K562 (cell line): Measurements from ENCODE around the gene IFNG-AS1. TPM values are rescaled to one million over a fixed set of nuclear protein-coding genes. Genes with fewer than 3 reads are reported as not detected.

Source experiments
- ATAC-seq: fragments of 200-7000 bp; cut with Tn5 transposase; 3 replicates; pipeline ENCODE4 v1.9.1; 2020; ENCODE audit warnings: moderate library complexity
- BruUV-seq: library from RNA; stranded (reverse); fragments of 400-500 nt; replicated peaks from 2 replicates; lab custom pipeline; 2021; lab: Mats Ljungman, UMichigan
- CTCF ChIA-PET: fragments of 300-600 bp; formaldehyde crosslinking; extraction: SDS; loops from one replicate; lab custom pipeline; 2021; ENCODE audit warnings: low intra/inter-chr PET ratio; lab: Yijun Ruan, JAX
- POLR2A ChIA-PET: fragments of 300-600, 350-650 bp; sonication (Branson Sonifier 250); formaldehyde crosslinking; extraction: SDS; loops from one replicate; lab custom pipeline; 2021; ENCODE audit warnings: antibody characterized with exemption, inconsistent platforms; lab: Yijun Ruan, JAX
- DNase-seq, 4 experiments: peaks; one replicate each; pipeline versions ENCODE4 v3.0.0 to v3.0.0-alpha.2; 2011 to 2018; ENCODE audit warnings: low spot score in 3 of 4, mixed read lengths in 3 of 4; ENCODE audit errors: extremely low read depth in 1 of 4
- FAIRE-seq: peaks from 2 replicates; lab custom pipeline; 2011; peaks lifted over from hg19 to GRCh38; lab: Jason Lieb, UNC
- H2AFZ ChIP-seq: 2 replicates; pipeline ENCODE4 v1.6.0; 2011; ENCODE audit warnings: low read depth, low read length, control low read depth, inconsistent platforms
- H3K27ac ChIP-seq: fragments of 200-600 bp; 3 replicates; pipeline ENCODE4 v1.8.0; 2011; ENCODE audit warnings: low read depth, mild to moderate bottlenecking, control low read depth, inconsistent platforms, low read length, moderate library complexity, mixed read lengths; ENCODE audit errors: extremely low read depth
- H3K27me3 ChIP-seq, 2 experiments: fragments of 300-600 bp in 1 of 2; 2 replicates in 1 of 2; 3 replicates in 1 of 2; pipeline versions ENCODE4 v1.6.0 to v1.8.0; 2011; ENCODE audit warnings: inconsistent platforms in 2 of 2, low read length in 2 of 2, mild to moderate bottlenecking in 1 of 2, mixed read lengths in 1 of 2, moderate library complexity in 1 of 2; ENCODE audit not compliant: control insufficient read depth in 2 of 2, insufficient read depth in 2 of 2
- H3K36me3 ChIP-seq: fragments of 300-600 bp; 3 replicates; pipeline ENCODE4 v1.8.0; 2011; ENCODE audit warnings: mild to moderate bottlenecking, low read length, inconsistent platforms; ENCODE audit not compliant: control insufficient read depth, insufficient read depth
- H3K4me1 ChIP-seq, 2 experiments: fragments of 200-600 bp in 1 of 2; replicated peaks in 1 of 2; 2 replicates in 1 of 2; 3 replicates in 1 of 2; pipeline versions ENCODE4 v1.5.1 to v1.8.0; 2011; ENCODE audit warnings: inconsistent platforms in 2 of 2, low read length in 2 of 2, mild to moderate bottlenecking in 1 of 2, mixed read lengths in 1 of 2, moderate library complexity in 1 of 2; ENCODE audit not compliant: control insufficient read depth in 2 of 2, insufficient read depth in 2 of 2
- H3K4me2 ChIP-seq: 2 replicates; pipeline ENCODE4 v1.6.1; 2011; ENCODE audit warnings: low read length, control low read depth, inconsistent platforms, mixed read lengths; ENCODE audit not compliant: insufficient read depth
- H3K4me3 ChIP-seq: fragments of 200-600 bp; sonication (generic), shearing (Covaris generic); 2 replicates; pipeline ENCODE4 v1.5.1; 2016; ENCODE audit warnings: control low read depth, inconsistent platforms
- H3K79me2 ChIP-seq: fragments of 200-600 bp; 3 replicates; pipeline ENCODE4 v1.8.0; 2011; ENCODE audit warnings: low read length, inconsistent platforms; ENCODE audit not compliant: control insufficient read depth, insufficient read depth
- H3K9ac ChIP-seq, 2 experiments: 2 replicates each; pipeline versions ENCODE4 v1.6.0 to v1.6.1; 2011; ENCODE audit warnings: low read depth in 2 of 2, low read length in 2 of 2, control low read depth in 1 of 2, inconsistent platforms in 1 of 2, mild to moderate bottlenecking in 1 of 2, mixed read lengths in 1 of 2; ENCODE audit not compliant: insufficient read depth in 1 of 2
- H3K9me1 ChIP-seq: one replicate; pipeline ENCODE4 v1.6.0; 2011; ENCODE audit warnings: inconsistent platforms, mild to moderate bottlenecking, low read length, moderate library complexity; ENCODE audit not compliant: control insufficient read depth, insufficient read depth
- H3K9me3 ChIP-seq: replicated peaks from 2 replicates; pipeline ENCODE4 v1.5.1; 2011; ENCODE audit warnings: low read depth, low read length, inconsistent platforms; ENCODE audit not compliant: control insufficient read depth, insufficient read depth
- H4K20me1 ChIP-seq: replicated peaks from 2 replicates; pipeline ENCODE4 v1.6.1; 2011; ENCODE audit warnings: low read length, inconsistent platforms, mixed read lengths; ENCODE audit not compliant: control insufficient read depth, insufficient read depth
- ADNP ChIP-seq: fragments of 200-800 bp; sonication (Bioruptor generic); IDR thresholded peaks from 2 replicates; pipeline ENCODE4 v1.6.1; 2016; ENCODE audit warnings: missing genetic modification characterization, missing compliant biosample characterization
- GABPB2 ChIP-seq: fragments of 250-450 bp; sonication (Bioruptor Pico); conservative IDR thresholded peaks from 2 replicates; pipeline ENCODE4 v1.5.1; 2021; ENCODE audit warnings: mild to moderate bottlenecking
- HBP1 ChIP-seq: fragments of 450-650 bp; formaldehyde crosslinking; IDR thresholded peaks from 2 replicates; pipeline ENCODE4 v1.4.0; 2022; ENCODE audit warnings: missing genetic modification characterization
- HIVEP1 ChIP-seq: fragments of 250-450 bp; sonication (Bioruptor Pico); IDR thresholded peaks from 2 replicates; pipeline ENCODE4 v1.4.0; 2020; ENCODE audit warnings: mild to moderate bottlenecking
- MCM3 ChIP-seq: fragments of 450-650 bp; IDR thresholded peaks from 2 replicates; pipeline ENCODE4 v1.6.1; 2016
- MECOM ChIP-seq: fragments of 250-450 bp; sonication (Bioruptor Pico); IDR thresholded peaks from 2 replicates; pipeline ENCODE4 v1.8.0; 2022; ENCODE audit warnings: inconsistent platforms
- NFXL1 ChIP-seq: fragments of 450-650 bp; formaldehyde crosslinking; IDR thresholded peaks from 2 replicates; pipeline ENCODE4 v1.4.0; 2021; ENCODE audit warnings: mild to moderate bottlenecking
- POU5F1 ChIP-seq: fragments of 150-350 bp; IDR thresholded peaks from 2 replicates; pipeline ENCODE4 v1.6.1; 2014; ENCODE audit warnings: borderline replicate concordance, low read length, low read depth, mild to moderate bottlenecking; ENCODE audit not compliant: partially characterized antibody
- SMAD3 ChIP-seq: fragments of 450-650 bp; formaldehyde crosslinking; conservative IDR thresholded peaks from 2 replicates; pipeline ENCODE4 v1.4.0; 2020; ENCODE audit warnings: mild to moderate bottlenecking
- THAP7 ChIP-seq: fragments of 250-450 bp; sonication (Bioruptor Pico); IDR thresholded peaks from 2 replicates; pipeline ENCODE4 v1.5.0; 2021
- TOE1 ChIP-seq, 2 experiments: fragments of 450-650 bp in 1 of 2; sonication (generic) in 1 of 2; formaldehyde crosslinking in 1 of 2; IDR thresholded peaks; 2 replicates each; pipeline versions ENCODE4 v1.7.1 to v1.8.0; 2016 to 2022; ENCODE audit warnings: borderline replicate concordance in 2 of 2, mild to moderate bottlenecking in 2 of 2, antibody characterized with exemption in 1 of 2, inconsistent platforms in 1 of 2, low read depth in 1 of 2, missing genetic modification reagents in 1 of 2, moderate library complexity in 1 of 2
- ZSCAN32 ChIP-seq: fragments of 450-650 bp; formaldehyde crosslinking; IDR thresholded peaks from 2 replicates; pipeline ENCODE4 v1.4.0; 2020; ENCODE audit warnings: mild to moderate bottlenecking, moderate library complexity
- in situ Hi-C: fragments of 300-500 bp; cut with MboI; formaldehyde crosslinking; loops from 4 replicates; pipeline ENCODE4 v1.15.0; 2018; ENCODE audit warnings: inconsistent platforms, mixed read lengths
- intact Hi-C: fragments of 100-400 bp; cut with micrococcal nuclease; formaldehyde crosslinking; loops from 2 replicates; pipeline ENCODE4 v1.14.2; 2022
- polyA plus RNA-seq, 8 experiments: library from polyadenylated mRNA; depleted of rRNA in 4 of 8; stranded (reverse) in 5 of 8; unstranded in 3 of 8; fragments of >200 nt; fragmentation: Nextera tagmentation in 2 of 8; fragmentation: Illumina TruSeq in 1 of 8; extraction: Ambion mirVana in 2 of 8; extraction: Trizol in 1 of 8; gene quantifications; 2 replicates each; pipeline versions ENCODE4 v1.2.1 to v1.2.3, GENCODE V29; 2011 to 2014; ENCODE audit warnings: inconsistent platforms in 1 of 8, missing spikeins in 1 of 8
- total RNA-seq, 7 experiments: library from RNA; depleted of rRNA in 6 of 7; stranded (reverse); fragments of >200 nt in 6 of 7; fragmentation: Illumina TruSeq in 2 of 7; extraction: Trizol in 2 of 7; gene quantifications; 2 replicates each; pipeline versions ENCODE4 v1.2.1 to v1.2.3, GENCODE V29; 2011 to 2021; ENCODE audit warnings: low replicate concordance in 1 of 7
- TF ChIP-seq, protein P1 (sequence below): sonication (generic); IDR thresholded peaks from 2 replicates; pipeline ENCODE4 v1.6.1; 2016
- TF ChIP-seq, protein P2 (sequence below): sonication (generic); formaldehyde crosslinking; IDR thresholded peaks from 2 replicates; pipeline ENCODE4 v1.8.0; 2022; ENCODE audit warnings: mild to moderate bottlenecking, missing genetic modification reagents
- TF ChIP-seq, protein P3 (sequence below): fragments of 250-450 bp; sonication (Bioruptor Pico); IDR thresholded peaks from 2 replicates; pipeline ENCODE4 v1.4.0; 2020; ENCODE audit warnings: borderline replicate concordance

IFNG-AS1 gene
- total and polyA plus RNA-seq, 9 of the 15 experiments (the other 6 are each of a cell fraction or from before 2014, with no cell fraction given), result not detected

DNA sequence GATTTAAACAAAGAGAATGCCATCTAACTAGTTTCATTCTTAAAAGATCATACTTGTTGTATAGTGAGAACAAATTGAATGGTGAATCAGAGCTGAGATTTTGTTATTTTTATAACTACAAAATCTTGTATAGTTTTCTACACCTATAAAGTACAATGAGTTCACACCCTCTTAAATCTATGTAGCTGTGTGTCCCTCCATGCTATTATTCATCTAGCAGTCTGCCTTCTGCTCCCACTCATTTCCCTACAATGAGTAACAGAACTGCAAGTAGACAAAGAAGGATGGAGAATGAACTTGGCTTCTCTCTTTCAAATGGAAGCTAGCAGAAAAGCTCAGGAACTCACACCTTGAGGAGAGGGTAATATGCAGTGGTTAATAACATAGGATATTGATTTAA lies 7.1 kb downstream of the IFNG-AS1 start (continued):
- TF ChIP-seq GABPB2 (CRISPR knock-in tag), result no peak
- no peak for TF ChIP-seq ZSCAN32
- TF ChIP-seq, protein P1, sequence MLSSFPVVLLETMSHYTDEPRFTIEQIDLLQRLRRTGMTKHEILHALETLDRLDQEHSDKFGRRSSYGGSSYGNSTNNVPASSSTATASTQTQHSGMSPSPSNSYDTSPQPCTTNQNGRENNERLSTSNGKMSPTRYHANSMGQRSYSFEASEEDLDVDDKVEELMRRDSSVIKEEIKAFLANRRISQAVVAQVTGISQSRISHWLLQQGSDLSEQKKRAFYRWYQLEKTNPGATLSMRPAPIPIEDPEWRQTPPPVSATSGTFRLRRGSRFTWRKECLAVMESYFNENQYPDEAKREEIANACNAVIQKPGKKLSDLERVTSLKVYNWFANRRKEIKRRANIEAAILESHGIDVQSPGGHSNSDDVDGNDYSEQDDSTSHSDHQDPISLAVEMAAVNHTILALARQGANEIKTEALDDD, result no peak

- ChIA-PET CTCF (no interaction called here), POLR2A (interaction anchor here (0.6 kb wide), 1 partner anchor 14 kb away, joined by 3 read pairs; no protein-coding TSS in a partner anchor)
- Histone ChIP-seq H3K27ac (no peak overlapping the region), H4K20me1 (no peaks in the 10 kb centered on the region), H2AFZ (no peak overlapping the region), H3K9me1 (no peaks in the 10 kb centered on the region), H3K4me3 (no peak overlapping the region), H3K27me3 (no peaks in the 10 kb centered on the region), H3K4me2 (no peak overlapping the region), H3K9ac (no peak overlapping the region), H3K36me3 (no peaks in the 10 kb centered on the region), H3K4me1 (no peaks in the 10 kb centered on the region), H3K79me2 (no peaks in the 10 kb centered on the region), H3K9me3 (no peaks in the 10 kb centered on the region)
- no TSS peak for BruUV-seq
- in situ Hi-C loops, result no loop called here
- DNase-seq (no peak), FAIRE-seq (no peak), ATAC-seq (no peak)
- intact Hi-C loops, result no loop called here
- TF ChIP-seq, protein P2, sequence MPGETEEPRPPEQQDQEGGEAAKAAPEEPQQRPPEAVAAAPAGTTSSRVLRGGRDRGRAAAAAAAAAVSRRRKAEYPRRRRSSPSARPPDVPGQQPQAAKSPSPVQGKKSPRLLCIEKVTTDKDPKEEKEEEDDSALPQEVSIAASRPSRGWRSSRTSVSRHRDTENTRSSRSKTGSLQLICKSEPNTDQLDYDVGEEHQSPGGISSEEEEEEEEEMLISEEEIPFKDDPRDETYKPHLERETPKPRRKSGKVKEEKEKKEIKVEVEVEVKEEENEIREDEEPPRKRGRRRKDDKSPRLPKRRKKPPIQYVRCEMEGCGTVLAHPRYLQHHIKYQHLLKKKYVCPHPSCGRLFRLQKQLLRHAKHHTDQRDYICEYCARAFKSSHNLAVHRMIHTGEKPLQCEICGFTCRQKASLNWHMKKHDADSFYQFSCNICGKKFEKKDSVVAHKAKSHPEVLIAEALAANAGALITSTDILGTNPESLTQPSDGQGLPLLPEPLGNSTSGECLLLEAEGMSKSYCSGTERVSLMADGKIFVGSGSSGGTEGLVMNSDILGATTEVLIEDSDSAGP, result no peak
- TF ChIP-seq SMAD3 (CRISPR knock-in tag) (no peak), TOE1 (IDR thresholded peaks at IDR 0.05; ENCODE audit: borderline replicate concordance) (no peak), TOE1 (CRISPR knock-in tag; IDR thresholded peaks at IDR 0.05; ENCODE audit: borderline replicate concordance, low read depth) (no peak), MECOM (CRISPR knock-in tag) (no peak), HBP1 (CRISPR knock-in tag) (no peak), THAP7 (CRISPR knock-in tag) (no peak), NFXL1 (CRISPR knock-in tag) (no peak), POU5F1 (no peak), HIVEP1 (CRISPR knock-in tag) (no peak), MCM3 (no peak), ADNP (tag) (no peak)
- TF ChIP-seq, protein P3, sequence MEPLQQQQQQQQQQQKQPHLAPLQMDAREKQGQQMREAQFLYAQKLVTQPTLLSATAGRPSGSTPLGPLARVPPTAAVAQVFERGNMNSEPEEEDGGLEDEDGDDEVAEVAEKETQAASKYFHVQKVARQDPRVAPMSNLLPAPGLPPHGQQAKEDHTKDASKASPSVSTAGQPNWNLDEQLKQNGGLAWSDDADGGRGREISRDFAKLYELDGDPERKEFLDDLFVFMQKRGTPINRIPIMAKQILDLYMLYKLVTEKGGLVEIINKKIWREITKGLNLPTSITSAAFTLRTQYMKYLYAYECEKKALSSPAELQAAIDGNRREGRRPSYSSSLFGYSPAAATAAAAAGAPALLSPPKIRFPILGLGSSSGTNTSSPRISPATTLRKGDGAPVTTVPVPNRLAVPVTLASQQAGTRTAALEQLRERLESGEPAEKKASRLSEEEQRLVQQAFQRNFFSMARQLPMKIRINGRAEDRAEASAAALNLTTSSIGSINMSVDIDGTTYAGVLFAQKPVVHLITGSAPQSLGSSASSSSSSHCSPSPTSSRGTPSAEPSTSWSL (CRISPR knock-in tag), result no peak
Observed at GRCh38 chr12:67998379-67998778, 9.1 kb downstream of the IFNG-AS1 start.
